ENCODE data around the gene SSX2IP.

GRCh38 chr1:84674021-84674420, 16.2 kb downstream of the SSX2IP start:
- TF ChIP-seq POLR2A (IDR thresholded peaks at IDR 0.05) (no peak), POLR2AphosphoS5 (IDR thresholded peaks at IDR 0.05) (no peak)

Measured in upper lobe of left lung (tissue), 4 donors.